Endothelial cell of umbilical vein (primary cell): ENCODE measurements around the gene NCK2. TPM values are rescaled to one million over a fixed set of nuclear protein-coding genes. Genes with fewer than 3 reads are reported as not detected.

Experiments used
- BruUV-seq: library from RNA; stranded (reverse); fragments of 400-500 nt; replicated peaks from 2 replicates; lab custom pipeline; 2021; lab: Mats Ljungman, UMichigan
- CTCF ChIA-PET: fragments of 300-600, 350-600 bp; sonication (Branson Sonifier 250); formaldehyde crosslinking; loops from one replicate; lab custom pipeline; 2021; ENCODE audit warnings: antibody characterized with exemption, inconsistent platforms; lab: Charles Lee
- POLR2A ChIA-PET: fragments of 300-600, 350-600 bp; sonication (Branson Sonifier 250); formaldehyde crosslinking; loops from one replicate; lab custom pipeline; 2021; ENCODE audit warnings: antibody characterized with exemption, inconsistent platforms; lab: Charles Lee
- DNase-seq: peaks from one replicate; pipeline ENCODE4 v3.0.0-alpha.2; 2011; ENCODE audit warnings: low read depth, low spot score
- FAIRE-seq: peaks from 2 replicates; lab custom pipeline; 2011; peaks lifted over from hg19 to GRCh38; lab: Jason Lieb, UNC
- H2AFZ ChIP-seq: 2 replicates; pipeline ENCODE4 v1.6.0; 2012; ENCODE audit warnings: low read depth, low read length, control low read depth, inconsistent platforms
- H3K27ac ChIP-seq: 2 replicates; pipeline ENCODE4 v1.5.1; 2011; ENCODE audit warnings: low read depth, mild to moderate bottlenecking, control low read depth, low read length, moderate library complexity; ENCODE audit not compliant: insufficient read depth
- H3K27me3 ChIP-seq, 2 experiments: 2 replicates each; pipeline versions ENCODE4 v1.6.0 to v1.6.1; 2011; ENCODE audit warnings: low read length in 2 of 2, mixed read lengths in 1 of 2; ENCODE audit not compliant: control insufficient read depth in 2 of 2, insufficient read depth in 2 of 2
- H3K36me3 ChIP-seq, 2 experiments: 2 replicates in 1 of 2; 3 replicates in 1 of 2; pipeline ENCODE4 v1.5.1; 2011; ENCODE audit warnings: low read length in 2 of 2, mild to moderate bottlenecking in 1 of 2, moderate library complexity in 1 of 2; ENCODE audit not compliant: control insufficient read depth in 2 of 2, insufficient read depth in 2 of 2; ENCODE audit errors: extremely low read depth in 1 of 2
- H3K4me1 ChIP-seq: 3 replicates; pipeline ENCODE4 v1.5.1; 2011; ENCODE audit warnings: mild to moderate bottlenecking, low read length; ENCODE audit not compliant: control insufficient read depth, insufficient read depth; ENCODE audit errors: extremely low read depth
- H3K4me2 ChIP-seq: 2 replicates; pipeline ENCODE4 v1.6.1; 2011; ENCODE audit warnings: low read length, control low read depth, mixed read lengths; ENCODE audit not compliant: insufficient read depth
- H3K4me3 ChIP-seq, 3 experiments: fragments of 200-600 bp in 1 of 3; sonication (generic), shearing (Covaris generic) in 1 of 3; replicated peaks in 1 of 3; 2 replicates each; pipeline ENCODE4 v1.5.1; 2011 to 2016; ENCODE audit warnings: control low read depth in 3 of 3, low read length in 3 of 3, mild to moderate bottlenecking in 2 of 3, inconsistent platforms in 1 of 3, low read depth in 1 of 3, moderate library complexity in 1 of 3; ENCODE audit not compliant: insufficient read depth in 1 of 3
- H3K79me2 ChIP-seq: 2 replicates; pipeline ENCODE4 v1.6.0; 2012; ENCODE audit warnings: low read length, inconsistent platforms; ENCODE audit not compliant: control insufficient read depth, insufficient read depth
- H3K9ac ChIP-seq: replicated peaks from 2 replicates; pipeline ENCODE3; 2011; ENCODE audit warnings: low read length, control low read depth; ENCODE audit not compliant: insufficient read depth; ENCODE audit errors: extremely low read depth
- H3K9me1 ChIP-seq: replicated peaks from 3 replicates; pipeline ENCODE4 v1.6.0; 2011; ENCODE audit warnings: mild to moderate bottlenecking, low read length; ENCODE audit not compliant: control insufficient read depth, insufficient read depth; ENCODE audit errors: extremely low read depth
- H3K9me3 ChIP-seq: replicated peaks from 2 replicates; pipeline ENCODE4 v1.5.1; 2012; ENCODE audit warnings: low read length, inconsistent platforms; ENCODE audit not compliant: control insufficient read depth, insufficient read depth
- H4K20me1 ChIP-seq: replicated peaks from 2 replicates; pipeline ENCODE3; 2011; ENCODE audit warnings: mild to moderate bottlenecking, low read length; ENCODE audit not compliant: control insufficient read depth, insufficient read depth; ENCODE audit errors: extremely low read depth
- CTCF ChIP-seq, 2 donors: IDR thresholded peaks; 1 replicate in 1 of 2; 2 replicates in 1 of 2; pipeline ENCODE4 v1.5.1; 2011; ENCODE audit warnings: low read length in 2 of 2, mild to moderate bottlenecking in 2 of 2, moderate library complexity in 2 of 2, control low read depth in 1 of 2, inconsistent platforms in 1 of 2, low read depth in 1 of 2; ENCODE audit not compliant: insufficient read depth in 1 of 2; ENCODE audit errors: extremely low read depth in 1 of 2
- EZH2 ChIP-seq: IDR thresholded peaks from 2 replicates; pipeline ENCODE4 v1.6.1; 2012; ENCODE audit warnings: borderline replicate concordance, low read depth, mild to moderate bottlenecking, moderate library complexity, low read length, inconsistent platforms; ENCODE audit not compliant: severe bottlenecking
- FOS ChIP-seq: IDR thresholded peaks from 2 replicates; pipeline ENCODE4 v1.6.1; 2011; ENCODE audit warnings: mild to moderate bottlenecking, low read length, moderate library complexity, borderline replicate concordance; ENCODE audit not compliant: insufficient read depth
- MAX ChIP-seq: IDR thresholded peaks from 2 replicates; pipeline ENCODE4 v1.6.1; 2011; ENCODE audit not compliant: insufficient read depth, insufficient read length
- dilution Hi-C: fragments of 300-500 bp; cut with MboI; formaldehyde crosslinking; loops from one replicate; pipeline ENCODE4 v1.15.0; 2019; ENCODE audit warnings: low sequenced_read_pairs; ENCODE audit not compliant: extremely low pct_ligation_motif_present
- intact Hi-C: fragments of 100-400 bp; cut with micrococcal nuclease; formaldehyde crosslinking; loops from one replicate; pipeline ENCODE4 v1.10.0; 2022
- polyA plus RNA-seq, 4 experiments: library from polyadenylated mRNA; depleted of rRNA in 3 of 4; stranded (reverse) in 3 of 4; unstranded in 1 of 4; fragments of >200 nt; gene quantifications; 2 replicates each; pipeline versions ENCODE4 v1.2.1 to v1.2.3, GENCODE V29; 2011 to 2012; ENCODE audit warnings: missing spikeins in 1 of 4
- total RNA-seq: library from RNA; stranded (reverse); gene quantifications from 2 replicates; pipeline ENCODE4 v1.2.3, GENCODE V29; 2021

Gene NCK2
- total and polyA plus RNA-seq, 2 donors (not counting 3 experiments of a cell fraction or from before 2014, with no cell fraction given) = 23.8 to 39.1 TPM

- Histone ChIP-seq H3K79me2 (no peaks in the 10 kb centered on the region), H3K4me1 (no peaks in the 10 kb centered on the region), H3K9me1 (no peaks in the 10 kb centered on the region), H3K4me2 (no peak overlapping the region), H3K4me3 (no peak overlapping the region), H3K36me3 (peaks cover 0 to 6% of the 10 kb centered on the region in 2 experiments), H2AFZ (no peak overlapping the region), H3K27me3 (no peaks in the 10 kb centered on the region), H3K27ac (no peak overlapping the region), H4K20me1 (peaks cover 5% of the 10 kb centered on the region), H3K9ac (no peak overlapping the region), H3K9me3 (no peaks in the 10 kb centered on the region)
- dilution Hi-C loops (no loop called here), intact Hi-C loops (no loop called here)
- no peak for FAIRE-seq
- TF ChIP-seq EZH2 = no peak
- TF ChIP-seq MAX = no peak
- TF ChIP-seq CTCF (IDR thresholded peaks at IDR 0.05; ENCODE audit: extremely low read depth in 1 of 2, insufficient read depth in 1 of 2, low read depth in 1 of 2, low read length in 2 of 2) = no peak
- TF ChIP-seq FOS = no peak
- ChIA-PET CTCF (no interaction called here), POLR2A (no interaction called here)
- no peak for DNase-seq
- no TSS peak for BruUV-seq
Measured at GRCh38 chr2:105877945-105878344, 133.2 kb downstream of the NCK2 start.
